IMR-90 (cell line): ENCODE measurements around the gene UBP1. TPM values are rescaled to one million over a fixed set of nuclear protein-coding genes. Genes with fewer than 3 reads are reported as not detected.

ENCODE experiments used
- ATAC-seq: fragments of 200-7000 bp; cut with Tn5 transposase; 2 replicates; pipeline ENCODE4 v1.9.1; 2020; ENCODE audit warnings: low read depth, mild to moderate bottlenecking, moderate library complexity
- BruUV-seq: library from RNA; stranded (reverse); fragments of 400-500 nt; replicated peaks from 2 replicates; lab custom pipeline; 2021; lab: Mats Ljungman, UMichigan
- CTCF ChIA-PET: fragments of 300-600 bp; formaldehyde crosslinking; extraction: SDS; loops from one replicate; lab custom pipeline; 2021; ENCODE audit warnings: antibody characterized with exemption; lab: Yijun Ruan, JAX
- POLR2A ChIA-PET: fragments of 300-600 bp; sonication (Branson Sonifier 250); formaldehyde crosslinking; loops from one replicate; lab custom pipeline; 2022; ENCODE audit warnings: antibody characterized with exemption; ENCODE audit not compliant: unreplicated experiment; lab: Charles Lee
- DNase-seq: peaks from one replicate; pipeline ENCODE4 v3.0.0; 2013
- H2AFZ ChIP-seq: replicated peaks from 2 replicates; pipeline ENCODE3; 2013; ENCODE audit warnings: low read length, mild to moderate bottlenecking; ENCODE audit not compliant: poor library complexity
- H2AK5ac ChIP-seq: 2 replicates; pipeline ENCODE4 v1.6.1; 2013; ENCODE audit warnings: low read depth, low read length, inconsistent platforms
- H2AK9ac ChIP-seq: replicated peaks from 2 replicates; pipeline ENCODE3; 2013; ENCODE audit warnings: mild to moderate bottlenecking, low read depth, low read length, moderate library complexity; ENCODE audit not compliant: poor library complexity
- H2BK120ac ChIP-seq: 2 replicates; pipeline ENCODE4 v1.6.1; 2013; ENCODE audit warnings: low read depth, low read length, inconsistent platforms
- H2BK15ac ChIP-seq: 3 replicates; pipeline ENCODE4 v1.6.1; 2013; ENCODE audit warnings: low read depth, low read length, inconsistent platforms
- H2BK20ac ChIP-seq: 2 replicates; pipeline ENCODE4 v1.6.1; 2013; ENCODE audit warnings: low read depth, mild to moderate bottlenecking, inconsistent platforms, low read length, moderate library complexity
- H2BK5ac ChIP-seq: 2 replicates; pipeline ENCODE4 v1.6.1; 2013; ENCODE audit warnings: mild to moderate bottlenecking, low read depth, low read length, inconsistent platforms; ENCODE audit not compliant: poor library complexity, severe bottlenecking
- H3K14ac ChIP-seq: replicated peaks from 2 replicates; pipeline ENCODE4 v1.6.1; 2013; ENCODE audit warnings: low read depth, low read length, inconsistent platforms
- H3K18ac ChIP-seq: 2 replicates; pipeline ENCODE4 v1.6.1; 2013; ENCODE audit warnings: low read depth, low read length, control low read depth
- H3K23ac ChIP-seq: 2 replicates; pipeline ENCODE4 v1.6.1; 2013; ENCODE audit warnings: low read depth, low read length, inconsistent platforms
- H3K27ac ChIP-seq: 2 replicates; pipeline ENCODE4 v1.5.1; 2013; ENCODE audit warnings: mild to moderate bottlenecking, control low read depth, low read length; ENCODE audit not compliant: insufficient read depth
- H3K27me3 ChIP-seq: 2 replicates; pipeline ENCODE4 v1.6.1; 2013; ENCODE audit warnings: low read length; ENCODE audit not compliant: control insufficient read depth, insufficient read depth
- H3K36me3 ChIP-seq: 2 replicates; pipeline ENCODE4 v1.6.1; 2013; ENCODE audit warnings: low read length, mixed read lengths; ENCODE audit not compliant: control insufficient read depth, insufficient read depth
- H3K4ac ChIP-seq: 2 replicates; pipeline ENCODE4 v1.6.1; 2013; ENCODE audit warnings: low read depth, low read length, inconsistent platforms
- H3K4me1 ChIP-seq: 2 replicates; pipeline ENCODE4 v1.6.1; 2013; ENCODE audit warnings: low read length, mixed read lengths; ENCODE audit not compliant: control insufficient read depth, insufficient read depth
- H3K4me2 ChIP-seq: 2 replicates; pipeline ENCODE4 v1.6.1; 2013; ENCODE audit warnings: low read depth, mild to moderate bottlenecking, control low read depth, low read length, moderate library complexity
- H3K4me3 ChIP-seq: 2 replicates; pipeline ENCODE4 v1.5.1; 2013; ENCODE audit warnings: low read depth, mild to moderate bottlenecking, control low read depth, low read length, moderate library complexity; ENCODE audit not compliant: insufficient read depth
- H3K56ac ChIP-seq: 2 replicates; pipeline ENCODE4 v1.6.1; 2013; ENCODE audit warnings: low read length, inconsistent platforms; ENCODE audit not compliant: insufficient read depth; ENCODE audit errors: extremely low read depth
- H3K79me1 ChIP-seq, 2 experiments: 2 replicates each; pipeline ENCODE4 v1.6.1; 2013; ENCODE audit warnings: low read length in 2 of 2, inconsistent platforms in 1 of 2, low read depth in 1 of 2
- H3K9ac ChIP-seq: 2 replicates; pipeline ENCODE4 v1.6.1; 2013; ENCODE audit warnings: low read depth, low read length, control low read depth
- H3K9me1 ChIP-seq: 2 replicates; pipeline ENCODE4 v1.6.1; 2013; ENCODE audit warnings: low read length, inconsistent platforms; ENCODE audit not compliant: insufficient read depth
- H3K9me3 ChIP-seq: 2 replicates; pipeline ENCODE4 v1.6.1; 2013; ENCODE audit warnings: low read length; ENCODE audit not compliant: control insufficient read depth, insufficient read depth
- H4K20me1 ChIP-seq: 2 replicates; pipeline ENCODE4 v1.6.1; 2013; ENCODE audit warnings: low read length, inconsistent platforms; ENCODE audit not compliant: insufficient read depth
- H4K5ac ChIP-seq: 2 replicates; pipeline ENCODE4 v1.6.1; 2013; ENCODE audit warnings: mild to moderate bottlenecking, low read depth, low read length, control low read depth
- H4K8ac ChIP-seq, 2 experiments: 2 replicates each; pipeline ENCODE4 v1.6.1; 2013; ENCODE audit warnings: low read depth in 2 of 2, low read length in 2 of 2, control low read depth in 1 of 2, inconsistent platforms in 1 of 2
- H4K91ac ChIP-seq: 2 replicates; pipeline ENCODE4 v1.6.1; 2013; ENCODE audit warnings: low read depth, low read length, inconsistent platforms; ENCODE audit not compliant: insufficient read depth
- CHD1 ChIP-seq: IDR thresholded peaks from 2 replicates; pipeline ENCODE4 v1.6.1; 2012; ENCODE audit warnings: low read depth, low read length, improper control_type of control experiment
- ELK1 ChIP-seq: fragments of 150-350 bp; IDR thresholded peaks from 2 replicates; pipeline ENCODE4 v1.6.1; 2016; ENCODE audit warnings: low read depth, mild to moderate bottlenecking, low read length, moderate library complexity, borderline replicate concordance
- MAZ ChIP-seq: IDR thresholded peaks from 2 replicates; pipeline ENCODE4 v1.6.1; 2012; ENCODE audit warnings: low read depth, mild to moderate bottlenecking, low read length, improper control_type of control experiment, moderate library complexity, borderline replicate concordance
- NFE2L2 ChIP-seq: fragments of 150-350 bp; IDR thresholded peaks from 2 replicates; pipeline ENCODE4 v1.6.1; 2016; ENCODE audit warnings: low read depth, mild to moderate bottlenecking, low read length
- SMC3 ChIP-seq: fragments of 150-350 bp; IDR thresholded peaks from 2 replicates; pipeline ENCODE4 v1.6.1; 2016; ENCODE audit warnings: low read depth, mild to moderate bottlenecking, antibody characterized with exemption, low read length, moderate library complexity
- WGBS, 2 experiments: methylation state at CpG; one replicate each; pipeline versions ENCODE4 v1.1.5 to v1.1.7; 2013; ENCODE audit warnings: missing lambda C conversion rate in 2 of 2; ENCODE audit not compliant: insufficient read length in 1 of 2; ENCODE audit errors: extremely low coverage in 2 of 2; 5-methylcytosine and 5-hydroxymethylcytosine counted together
- dilution Hi-C: fragments of 300-500 bp; cut with HindIII; formaldehyde crosslinking; loops from one replicate; pipeline ENCODE4 v1.14.3; 2018; ENCODE audit warnings: low sequenced_read_pairs; ENCODE audit not compliant: unreplicated experiment
- in situ Hi-C: fragments of 300-500 bp; cut with MboI; formaldehyde crosslinking; loops from 3 replicates; pipeline ENCODE4 v1.14.3; 2019; ENCODE audit warnings: low sequenced_read_pairs, inconsistent platforms, mixed read lengths
- intact Hi-C: fragments of 100-400 bp; cut with micrococcal nuclease; formaldehyde crosslinking; loops from 2 replicates; pipeline ENCODE4 v1.10.0; 2022
- polyA plus RNA-seq, 3 experiments: library from polyadenylated mRNA; depleted of rRNA; stranded (reverse); fragments of >200 nt; gene quantifications; 2 replicates each; pipeline ENCODE4 v1.2.3, GENCODE V29; 2012; ENCODE audit warnings: low replicate concordance in 1 of 3
- total RNA-seq: library from RNA; depleted of rRNA; stranded (reverse); fragments of >200 nt; gene quantifications from 2 replicates; pipeline ENCODE4 v1.2.3, GENCODE V29; 2012
- TF ChIP-seq, protein P1 (sequence below): conservative IDR thresholded peaks from 2 replicates; pipeline ENCODE4 v1.5.1; 2012; ENCODE audit warnings: mild to moderate bottlenecking, low read depth, low read length, improper control_type of control experiment

Gene UBP1
- total and polyA plus RNA-seq, 2 of the 4 experiments (the other 2 are of a cell fraction), result 56.3 to 73.8 TPM

- Histone ChIP-seq H3K27me3 (no peaks in the 10 kb centered on the region), H2AFZ (no peak overlapping the region), H3K27ac (no peak overlapping the region), H3K4me2 (peak overlapping the region; percentile 56; the same call in 1 of the 2 replicates), H3K79me1 (peaks cover 2 to 55% of the 10 kb centered on the region in 2 experiments; a peak in 3 of 4 replicates), H3K9me1 (peaks cover 9% of the 10 kb centered on the region), H3K18ac (no peak overlapping the region), H2BK15ac (no peak overlapping the region), H3K36me3 (no peaks in the 10 kb centered on the region), H2AK9ac (no peak overlapping the region), H2BK120ac (no peak overlapping the region), H4K5ac (no peak overlapping the region), H3K4me3 (no peak overlapping the region), H3K4me1 (peaks cover 14% of the 10 kb centered on the region), H3K56ac (no peak overlapping the region), H3K9me3 (no peaks in the 10 kb centered on the region), H3K14ac (no peak overlapping the region), H3K23ac (no peak overlapping the region), H4K20me1 (peaks cover 93% of the 10 kb centered on the region), H3K9ac (no peak overlapping the region), H4K91ac (no peak overlapping the region), H2BK5ac (no peak overlapping the region), H3K4ac (no peak overlapping the region), H2AK5ac (no peak overlapping the region), H4K8ac (no peak overlapping the region), H2BK20ac (no peak overlapping the region)
- intact Hi-C loops (no loop called here), dilution Hi-C loops (no loop called here), in situ Hi-C loops (no loop called here)
- ChIA-PET CTCF (interaction anchor here (0.7 kb wide), 1 partner anchor 370 kb away, joined by 3 read pairs; no protein-coding TSS in a partner anchor), POLR2A (no interaction called here)
- TF ChIP-seq, protein P1, sequence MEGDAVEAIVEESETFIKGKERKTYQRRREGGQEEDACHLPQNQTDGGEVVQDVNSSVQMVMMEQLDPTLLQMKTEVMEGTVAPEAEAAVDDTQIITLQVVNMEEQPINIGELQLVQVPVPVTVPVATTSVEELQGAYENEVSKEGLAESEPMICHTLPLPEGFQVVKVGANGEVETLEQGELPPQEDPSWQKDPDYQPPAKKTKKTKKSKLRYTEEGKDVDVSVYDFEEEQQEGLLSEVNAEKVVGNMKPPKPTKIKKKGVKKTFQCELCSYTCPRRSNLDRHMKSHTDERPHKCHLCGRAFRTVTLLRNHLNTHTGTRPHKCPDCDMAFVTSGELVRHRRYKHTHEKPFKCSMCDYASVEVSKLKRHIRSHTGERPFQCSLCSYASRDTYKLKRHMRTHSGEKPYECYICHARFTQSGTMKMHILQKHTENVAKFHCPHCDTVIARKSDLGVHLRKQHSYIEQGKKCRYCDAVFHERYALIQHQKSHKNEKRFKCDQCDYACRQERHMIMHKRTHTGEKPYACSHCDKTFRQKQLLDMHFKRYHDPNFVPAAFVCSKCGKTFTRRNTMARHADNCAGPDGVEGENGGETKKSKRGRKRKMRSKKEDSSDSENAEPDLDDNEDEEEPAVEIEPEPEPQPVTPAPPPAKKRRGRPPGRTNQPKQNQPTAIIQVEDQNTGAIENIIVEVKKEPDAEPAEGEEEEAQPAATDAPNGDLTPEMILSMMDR, result no peak
- no peak for TF ChIP-seq CHD1
- TF ChIP-seq SMC3, result no peak
- no peak for TF ChIP-seq NFE2L2
- TF ChIP-seq ELK1, result no peak
- no peak for TF ChIP-seq MAZ
- DNase-seq, result no peak
- WGBS, 2 experiments, result 85% methylated on average over 4 of the region's 4 CpGs; no CpG with 5 or more reads in 1 of the 2 experiments
- BruUV-seq, result no TSS peak
- no peak for ATAC-seq
These were observed 9.6 kb downstream of the UBP1 start for GRCh38 chr3:33430571-33430970.
